GM19043 (cell line): ENCODE measurements around the gene MYO1F.
"Not testable (repeated sequence)": the region's sequence is repeated elsewhere in the genome, so short reads cannot be mapped to it uniquely, and the experiment has no call there.

Experiments used
- ATAC-seq: cut with Tn5 transposase; IDR thresholded peaks from one replicate; pipeline ENCODE4 v1.9.1; 2021; ENCODE audit warnings: low read depth; ENCODE audit not compliant: unreplicated experiment

Gene MYO1F

DNA sequence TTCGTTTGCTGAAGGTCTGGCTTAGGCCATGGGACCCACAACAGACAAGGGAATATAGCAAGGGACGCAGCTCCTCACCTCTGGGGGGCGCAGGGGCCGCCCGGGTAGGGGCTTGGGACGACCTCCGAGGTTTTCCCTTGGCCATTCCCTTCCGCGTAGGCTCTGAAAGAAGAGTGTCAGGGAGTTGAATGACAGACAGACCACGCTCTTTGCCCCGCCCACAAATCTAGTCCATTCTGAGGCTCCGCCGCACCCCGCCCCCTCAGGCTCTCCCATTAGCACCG, 51.9 kb downstream of the MYO1F start:
- ATAC-seq = no peak

DNA sequence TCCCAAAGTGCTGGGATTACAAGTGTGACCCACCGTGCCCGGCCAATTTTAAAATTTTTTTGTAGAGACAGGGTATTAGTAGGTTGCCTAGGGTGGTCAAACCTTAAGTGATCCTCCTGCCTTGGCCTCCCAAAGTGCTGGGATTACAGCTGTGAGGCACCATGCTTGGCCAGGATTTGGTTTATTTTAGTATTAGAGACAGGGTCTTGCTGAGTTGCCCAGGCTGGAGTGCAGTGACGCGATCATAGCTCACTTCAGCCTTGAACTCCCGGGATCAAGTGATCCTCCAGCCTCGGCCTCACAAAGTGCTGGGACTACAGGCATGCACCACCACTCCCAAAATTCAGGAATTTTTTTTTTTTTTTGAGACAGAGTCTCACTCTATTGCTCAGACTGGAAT, 57.9 kb downstream of the MYO1F start:
- no peak for ATAC-seq

DNA sequence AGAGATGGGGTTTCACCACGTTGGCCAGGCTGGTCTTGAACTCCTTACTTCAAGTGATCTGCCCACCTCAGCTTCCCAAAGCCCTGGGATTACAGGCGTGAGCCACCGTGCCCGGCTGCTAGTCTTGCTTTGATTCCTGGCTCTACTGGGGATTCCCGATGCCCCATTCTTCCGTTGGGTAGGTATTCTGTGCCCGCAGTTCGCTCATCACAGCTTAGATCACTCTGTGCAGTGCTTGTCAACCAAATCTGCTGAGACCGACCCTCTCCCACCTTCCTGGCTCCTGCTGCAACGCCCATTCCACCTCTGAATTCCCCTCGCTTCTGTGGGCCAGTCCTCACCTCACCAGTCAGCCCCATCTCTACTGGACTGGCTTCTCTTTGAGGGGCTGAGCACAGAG, 58.7 kb downstream of the MYO1F start:
- no peak for ATAC-seq

DNA sequence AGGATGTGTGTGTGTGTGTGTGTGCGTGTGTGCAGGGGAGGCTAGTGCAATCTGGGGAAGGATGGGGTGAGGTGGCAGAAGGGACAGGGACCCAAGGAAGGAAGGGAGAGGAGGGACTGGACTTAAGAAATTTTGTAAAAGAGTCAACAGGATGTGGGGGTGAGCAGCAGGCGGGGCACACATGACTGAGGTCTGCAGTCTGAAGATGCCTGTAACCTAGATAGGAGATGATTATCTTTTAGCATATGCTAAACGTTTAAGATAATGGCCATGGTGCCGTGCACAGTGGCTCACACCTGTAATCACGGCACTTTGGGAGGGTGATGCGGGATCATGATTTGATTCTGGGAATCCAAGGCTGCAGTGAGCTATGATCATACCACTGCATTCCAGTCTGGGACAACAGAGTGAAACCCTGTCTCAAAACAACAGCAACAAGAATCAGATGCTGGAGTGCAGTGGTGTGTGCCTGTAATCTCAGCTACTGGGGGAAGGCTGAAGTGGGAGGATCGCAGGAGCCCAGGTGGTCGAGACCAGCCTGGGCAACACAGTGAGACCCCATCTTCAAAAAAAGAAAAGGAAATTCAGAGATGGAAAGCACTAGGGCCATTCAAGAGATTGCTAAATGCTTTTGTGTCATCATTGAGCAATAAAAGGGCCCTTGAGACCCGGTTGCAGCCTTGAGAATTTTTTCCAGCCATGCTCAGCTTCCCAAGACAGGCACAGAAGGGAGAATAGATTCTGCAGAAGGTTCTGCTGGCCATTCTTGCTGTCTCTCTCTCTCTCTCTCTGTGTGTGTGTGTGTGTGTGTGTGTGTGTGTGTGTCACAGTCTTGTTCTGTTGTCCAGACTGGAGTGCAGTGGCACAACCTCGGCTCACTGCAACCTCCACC, 59.4 kb downstream of the MYO1F start:
- no peak for ATAC-seq

DNA sequence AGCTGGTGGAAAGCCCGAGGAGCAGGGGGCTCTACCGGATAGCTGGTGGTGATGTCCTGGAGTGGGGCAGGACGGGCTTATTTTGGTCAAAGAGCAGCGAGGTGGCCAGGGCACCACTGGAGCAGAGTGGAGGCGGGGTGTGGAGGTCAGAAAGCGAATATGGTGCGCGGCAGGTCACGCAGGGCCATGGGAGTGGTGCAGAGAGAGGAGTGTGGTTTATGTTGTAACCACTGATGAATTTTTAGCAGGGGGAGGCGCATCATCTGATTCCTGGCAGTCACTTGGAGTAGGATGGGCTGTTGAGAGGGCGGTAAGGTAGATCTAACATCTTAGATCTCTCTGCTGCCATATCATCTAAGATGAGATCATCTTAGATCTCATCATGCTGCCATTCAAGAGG, 61.9 kb downstream of the MYO1F start:
- ATAC-seq = no peak

DNA sequence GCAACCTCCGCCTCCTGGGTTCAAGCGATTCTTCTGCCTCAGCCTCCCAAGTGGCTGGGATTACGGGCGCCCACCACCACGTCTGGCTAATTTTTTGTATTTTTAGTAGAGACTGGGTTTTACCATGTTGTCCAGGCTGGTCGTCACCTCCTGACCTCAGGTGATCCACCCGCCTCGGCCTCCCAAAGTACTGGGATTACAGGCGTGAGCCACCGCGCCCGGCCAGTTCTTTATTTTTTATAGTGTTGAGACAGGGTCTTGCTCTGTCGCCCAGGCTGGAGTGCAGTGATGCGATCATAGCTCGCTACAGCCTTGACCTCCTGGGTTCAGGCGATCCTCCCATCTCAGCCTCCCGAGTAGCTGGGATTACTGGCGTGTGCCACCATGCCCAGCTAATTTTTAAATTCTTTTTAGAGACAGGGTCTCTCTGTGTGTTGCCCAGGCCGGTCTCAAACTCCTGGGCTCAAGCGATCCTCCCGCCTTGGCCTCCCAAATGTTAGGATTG, 62.7 kb downstream of the MYO1F start:
- ATAC-seq = not testable (repeated sequence)

DNA sequence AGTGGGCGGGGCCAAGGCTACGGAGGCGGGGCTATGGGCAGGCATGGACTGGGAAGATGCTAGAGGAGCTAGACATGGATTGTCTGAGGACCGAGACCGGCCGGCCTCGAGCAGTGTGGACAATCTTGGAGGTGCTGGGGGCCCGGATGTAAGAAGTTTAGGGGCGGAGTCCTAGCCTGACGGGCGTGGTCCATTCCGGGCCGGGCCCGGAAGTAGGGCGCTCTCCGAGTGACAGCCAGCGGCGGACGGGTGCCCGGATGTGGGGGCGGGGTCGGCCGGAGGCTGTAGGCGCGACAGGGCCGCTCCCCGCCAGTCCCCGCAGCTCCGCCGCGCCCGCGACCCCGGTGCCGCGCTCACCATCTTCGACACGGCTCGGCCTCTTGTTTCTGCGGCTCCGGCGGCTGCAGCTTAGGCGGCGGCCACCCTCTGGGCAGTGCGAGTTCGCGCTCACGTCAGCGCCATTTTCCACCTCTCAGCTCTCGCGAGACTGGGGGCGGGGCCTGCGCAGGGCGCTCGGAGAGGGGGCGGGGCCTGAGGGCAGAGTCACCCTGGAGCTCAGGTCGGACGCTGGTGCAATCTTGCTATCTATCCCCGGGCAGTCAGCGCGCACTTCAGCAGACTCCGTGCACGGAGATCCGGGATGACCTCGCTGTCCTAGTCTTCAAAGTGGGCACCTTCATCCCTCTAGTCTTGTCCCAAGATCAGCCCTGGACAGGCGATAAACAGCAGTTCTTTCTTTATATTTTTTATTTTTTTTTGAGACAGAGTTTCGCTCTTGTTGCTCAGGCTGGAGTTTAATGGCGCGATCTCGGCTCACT, 63.3 kb downstream of the MYO1F start, which contains the start of gene ZNF414:
TSS of gene ZNF414 (minus strand) at position 481 of the 818 bp plus-strand sequence. CDS start at position 360, 121 bp downstream.
- peak; percentile 87 for ATAC-seq

DNA sequence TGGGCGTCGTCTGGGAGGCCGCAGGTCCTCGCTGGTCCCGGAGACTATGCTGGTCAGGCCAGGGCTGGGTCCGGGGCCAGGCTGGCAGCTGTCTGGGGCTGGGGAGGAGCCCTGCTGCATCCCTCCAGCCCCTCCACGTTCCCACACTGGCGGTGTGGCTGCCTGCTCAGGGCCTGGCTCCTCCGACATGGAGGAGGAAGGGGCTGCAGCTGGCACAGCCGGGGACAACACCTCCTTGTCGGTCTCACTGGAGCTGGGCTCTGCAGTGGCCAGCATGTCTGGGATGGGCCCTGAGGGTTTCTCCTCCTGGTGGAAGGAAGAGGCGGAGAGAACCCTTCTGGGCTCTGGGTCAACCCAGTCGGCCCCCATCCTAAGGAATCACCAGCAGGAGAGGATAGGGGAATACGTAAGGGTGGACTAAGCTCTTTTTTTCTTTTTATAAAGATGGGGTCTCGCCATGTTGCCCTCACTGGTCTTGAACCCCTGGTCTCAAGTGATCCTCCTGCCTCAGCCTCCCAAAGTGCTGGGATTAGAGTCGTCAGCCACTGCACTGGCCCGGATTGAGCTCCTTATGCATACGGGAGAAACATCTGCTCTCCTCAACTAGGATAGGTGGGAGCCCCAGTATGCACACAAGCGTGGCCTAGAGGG, 64.1 kb downstream of the MYO1F start:
- no peak for ATAC-seq

DNA sequence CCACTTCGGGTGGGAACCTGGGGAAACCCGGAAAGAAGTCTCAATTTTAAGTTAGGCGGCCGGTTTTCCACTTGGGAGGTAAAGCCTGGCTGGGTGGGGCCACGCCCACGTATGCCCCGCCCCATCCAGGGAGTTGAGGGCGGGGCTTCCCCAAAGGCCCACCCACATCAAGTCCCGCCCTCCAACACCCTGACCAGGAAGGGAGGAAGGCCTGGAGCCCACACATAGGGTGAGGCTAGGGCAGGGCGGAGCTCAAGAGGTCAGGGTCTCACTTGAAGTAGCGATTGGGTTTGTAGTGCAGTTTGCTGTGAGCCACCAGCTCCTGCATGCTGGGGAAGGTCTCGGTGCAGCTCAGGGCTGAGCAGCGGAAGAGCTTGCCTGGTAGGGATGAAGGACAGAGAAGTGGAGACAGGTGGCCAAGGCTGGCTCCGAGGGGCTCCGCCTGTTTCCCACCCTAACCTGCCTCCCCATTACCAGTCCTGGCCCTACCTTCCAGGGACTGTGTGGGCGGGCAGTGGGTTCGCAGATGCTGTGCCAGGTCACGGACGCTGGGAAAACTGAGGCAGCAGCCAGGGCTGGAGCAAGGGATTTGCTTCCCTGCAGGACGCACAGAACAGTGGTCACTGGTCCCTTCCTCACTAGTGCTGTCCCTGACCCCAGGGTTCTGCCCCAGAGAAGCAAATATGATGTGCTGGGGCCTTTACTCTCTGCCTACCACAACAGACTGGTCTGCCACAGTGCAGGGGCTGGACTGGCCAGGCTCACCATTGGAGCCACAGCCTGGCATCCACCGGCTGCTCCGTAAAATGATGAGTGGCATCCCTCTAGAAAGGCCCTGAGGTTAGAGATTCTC, 64.9 kb downstream of the MYO1F start:
- ATAC-seq = no peak

DNA sequence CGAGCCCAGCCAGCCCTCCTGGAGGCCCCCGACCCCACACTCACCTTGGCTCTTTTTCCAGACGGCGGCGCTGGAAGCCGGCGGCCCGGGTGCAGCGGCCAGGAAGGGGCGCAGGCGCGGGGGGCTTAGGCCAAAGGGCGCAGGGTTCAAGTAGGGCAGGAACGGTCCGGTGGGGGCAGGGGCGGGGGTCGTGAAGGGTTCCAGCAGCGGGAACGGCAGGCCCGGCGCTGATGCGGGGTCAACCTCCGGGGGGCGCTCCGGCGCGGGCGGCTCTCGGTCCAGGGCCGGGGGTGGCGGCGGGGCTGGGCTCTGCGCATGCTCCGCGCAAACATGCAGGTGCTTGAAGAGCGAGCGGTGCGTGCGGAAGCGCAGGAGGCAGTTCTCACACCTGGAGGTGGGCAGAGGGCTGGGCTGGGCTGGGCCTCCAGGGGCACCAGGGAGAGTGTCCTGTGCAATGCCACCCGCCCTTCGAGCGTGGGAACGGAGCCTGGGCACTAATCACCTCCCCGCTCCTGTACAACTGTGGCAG, 65.6 kb downstream of the MYO1F start:
- ATAC-seq = no peak

DNA sequence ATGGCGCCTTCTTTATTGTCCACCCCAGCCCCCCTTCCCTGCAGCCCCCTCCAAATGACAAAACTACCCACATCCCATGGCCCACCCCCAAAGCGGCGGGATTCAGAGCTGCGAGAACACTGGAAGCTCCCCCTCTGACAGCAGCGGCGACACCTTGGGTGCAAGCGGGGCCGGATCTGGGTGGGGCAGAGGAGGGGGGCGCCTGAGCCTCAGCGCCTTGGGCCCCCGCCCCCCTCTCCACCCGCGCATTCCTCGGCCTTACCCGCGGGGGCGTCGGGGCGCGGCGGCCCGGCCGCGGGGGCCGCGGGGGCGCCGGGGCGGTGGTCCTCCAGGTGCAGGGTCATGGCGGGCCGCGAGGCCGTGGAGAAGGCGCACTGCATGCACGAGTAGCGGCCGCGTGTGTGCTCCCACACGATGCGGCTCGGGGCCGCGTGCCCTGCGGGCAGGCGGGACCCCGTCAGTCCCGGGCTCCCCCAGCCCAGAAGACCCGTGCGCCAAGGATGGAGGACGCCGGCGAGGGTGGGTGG, 66.6 kb downstream of the MYO1F start:
- no peak for ATAC-seq

DNA sequence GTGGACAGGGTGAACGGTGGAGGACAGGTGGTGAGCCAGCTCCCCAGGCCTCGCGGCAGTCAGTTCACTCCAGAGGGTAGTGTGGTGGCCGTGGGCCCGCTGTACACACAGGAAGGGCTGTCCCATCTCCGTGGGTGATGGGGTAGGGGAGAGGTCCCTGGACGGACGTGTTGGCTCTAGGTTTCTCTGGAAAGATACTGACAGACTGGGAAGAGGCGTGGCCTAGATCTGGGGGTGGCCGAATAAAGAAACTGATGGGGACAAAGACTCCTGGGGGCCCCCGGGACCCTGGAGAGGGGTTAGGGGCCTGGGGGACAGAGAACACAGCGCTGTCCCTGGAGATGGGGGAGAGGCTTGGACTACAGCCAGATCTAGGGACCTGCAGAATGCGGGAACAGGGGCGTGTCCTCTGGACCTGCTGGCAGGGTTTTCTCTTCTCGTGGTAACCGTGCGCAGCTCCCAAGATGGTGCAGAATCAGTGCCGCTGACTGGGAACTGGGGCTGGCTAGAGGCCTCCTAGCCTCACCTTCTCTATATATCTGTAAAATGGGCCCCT, 70.8 kb downstream of the MYO1F start:
- no peak for ATAC-seq

DNA sequence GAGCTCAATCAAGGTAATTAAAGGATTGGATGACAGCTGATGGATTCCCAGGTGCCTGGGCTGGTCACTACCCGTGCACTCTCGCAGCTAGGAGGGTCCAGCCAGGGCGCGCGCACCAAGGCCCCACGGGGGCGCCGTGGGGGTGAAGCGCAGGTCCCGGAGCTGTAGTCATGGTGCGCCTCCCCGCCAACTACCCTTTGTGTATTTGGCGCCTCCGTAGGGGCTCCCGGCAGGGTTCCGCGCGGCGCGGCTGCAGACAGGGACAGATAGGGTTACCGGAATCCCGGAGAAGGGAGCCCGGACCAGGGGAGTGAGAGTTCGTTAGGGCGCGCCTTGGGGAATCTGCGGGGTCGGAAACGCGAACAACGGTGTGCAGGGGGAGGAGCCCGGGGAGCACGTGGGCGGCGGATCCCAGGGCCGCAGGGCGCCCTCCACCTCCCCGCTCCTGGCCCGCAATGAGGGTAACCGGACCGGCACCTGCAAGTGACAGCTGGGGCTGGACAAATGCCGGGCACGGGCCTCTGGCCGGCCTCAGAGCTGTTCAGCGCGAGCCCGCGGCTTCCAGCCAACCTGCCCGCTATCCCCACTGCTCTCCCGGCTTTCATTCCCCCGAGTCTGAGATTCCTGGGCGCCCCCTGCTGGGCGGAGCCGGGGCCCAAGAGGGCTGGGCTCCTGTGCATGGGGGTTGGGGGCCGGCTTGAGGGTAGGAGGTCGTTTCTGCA, 71.4 kb downstream of the MYO1F start:
- no peak for ATAC-seq

DNA sequence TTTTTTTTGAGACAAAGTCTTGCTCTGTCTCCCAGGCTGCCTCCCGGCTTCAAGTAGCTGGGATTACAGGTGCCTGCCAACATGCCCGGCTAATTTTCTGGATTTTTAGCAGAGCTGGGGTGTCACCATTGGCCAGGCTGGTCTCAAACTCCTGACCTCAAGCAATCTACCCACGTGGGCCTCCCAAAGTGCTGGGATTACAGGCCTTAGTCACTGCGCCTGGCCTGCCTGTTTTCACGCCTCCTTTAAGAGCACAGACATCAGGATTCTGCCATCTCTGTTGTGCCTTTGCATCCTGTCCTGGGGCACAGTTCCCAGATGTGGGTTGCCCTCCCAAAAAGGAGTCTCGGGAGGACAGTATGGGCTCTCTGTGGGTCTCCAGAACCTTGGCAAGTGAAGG, 72.3 kb downstream of the MYO1F start:
- ATAC-seq = no peak

DNA sequence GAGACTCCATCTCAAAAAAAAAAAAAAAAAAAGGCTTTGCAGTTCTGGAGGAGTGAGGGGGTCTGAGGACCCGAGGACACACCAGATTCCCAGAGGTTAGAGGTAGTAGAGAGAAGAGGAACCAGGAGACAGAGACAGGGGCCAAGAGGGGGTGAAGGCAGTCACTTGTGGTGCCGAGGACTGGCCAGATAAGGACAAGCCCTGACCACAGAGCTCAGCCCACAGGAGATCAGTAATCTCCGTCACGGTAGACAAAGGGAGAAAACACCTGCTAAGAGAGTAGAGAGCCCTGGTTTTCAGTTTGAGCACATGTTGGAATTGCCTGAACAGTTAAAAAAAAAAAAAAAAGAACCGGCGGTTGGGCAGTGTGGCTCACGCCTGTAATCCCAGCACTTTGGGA, 73.1 kb downstream of the MYO1F start:
- no peak for ATAC-seq

DNA sequence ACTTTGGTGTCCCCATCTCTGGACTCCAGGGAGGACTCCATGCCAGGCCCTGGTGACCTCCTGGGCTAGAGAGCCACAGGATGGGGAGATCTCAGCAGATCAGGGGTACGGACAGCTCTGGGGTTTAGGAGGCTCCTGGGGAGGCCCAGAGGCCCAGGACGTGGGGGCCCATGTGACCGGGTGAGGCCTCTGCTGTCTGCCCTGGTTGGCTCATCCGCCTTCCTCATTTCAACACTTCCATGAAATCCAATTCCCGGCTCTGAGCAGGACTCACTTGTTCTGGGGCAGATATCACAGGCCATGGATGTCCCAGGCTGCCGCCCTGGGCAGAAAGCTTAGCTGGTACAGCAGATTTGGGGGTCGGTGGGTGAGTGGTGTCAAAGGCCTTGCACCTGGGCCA, 73.7 kb downstream of the MYO1F start:
- no peak for ATAC-seq

DNA sequence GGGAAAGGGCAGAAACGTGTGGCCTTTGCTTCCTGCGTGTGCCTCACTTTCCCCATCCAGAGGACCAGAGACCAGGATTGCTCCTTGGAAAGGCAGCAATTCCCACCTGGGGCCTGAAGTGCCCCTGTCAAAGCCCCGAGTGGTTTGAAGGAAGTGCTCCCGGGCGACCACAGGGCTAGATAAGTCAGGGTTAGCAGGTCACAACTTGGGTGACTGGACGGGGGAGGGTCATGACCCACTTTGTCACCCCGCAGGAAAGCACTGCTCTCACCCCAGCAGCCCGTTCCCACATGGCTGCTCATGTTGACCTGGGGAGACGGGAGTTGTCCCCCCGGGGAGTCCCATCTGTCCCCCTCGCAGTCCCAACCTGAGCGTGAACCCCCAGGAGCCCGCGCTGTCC, 75.3 kb downstream of the MYO1F start:
- ATAC-seq = no peak

DNA sequence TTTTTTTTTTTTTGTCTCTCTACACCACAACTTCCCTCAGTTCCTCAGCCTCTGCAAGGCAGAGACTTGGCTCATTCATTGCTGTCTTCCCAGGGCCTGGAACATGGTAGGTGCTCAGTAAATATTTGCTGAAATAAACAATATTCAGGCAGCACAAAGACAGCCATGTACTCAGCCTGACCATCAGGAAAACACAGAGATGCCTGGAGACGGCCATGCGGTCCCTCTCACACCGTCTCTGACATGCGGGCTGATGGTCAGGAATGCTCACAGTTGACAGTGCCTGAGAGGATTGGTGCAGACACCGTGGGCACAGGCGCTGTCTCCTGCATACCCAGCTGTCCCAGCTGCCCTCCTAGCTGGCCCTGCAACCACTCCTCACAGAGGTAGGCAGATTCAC, 75.7 kb downstream of the MYO1F start:
- no peak for ATAC-seq

DNA sequence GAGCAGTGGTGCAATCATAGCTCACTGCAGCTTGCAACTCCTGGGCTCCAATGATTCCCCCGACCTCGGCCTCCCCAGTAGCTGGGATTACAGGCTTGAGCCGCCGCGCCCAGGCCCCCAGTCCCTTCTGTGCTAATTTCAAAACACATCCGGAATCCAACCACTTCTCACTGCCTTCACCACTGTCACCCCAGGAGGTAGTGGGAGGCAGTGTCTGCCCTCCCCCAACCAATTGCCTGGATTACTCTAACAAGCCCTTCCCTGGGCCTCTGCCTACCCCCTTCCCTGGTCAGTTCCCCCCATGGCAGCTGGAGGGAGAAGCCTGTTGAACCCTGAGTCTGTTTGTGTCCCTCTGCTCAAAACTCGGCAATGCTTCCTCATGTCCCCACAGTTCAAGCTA, 77.1 kb downstream of the MYO1F start:
- no peak for ATAC-seq
